Right ventricle myocardium superior (tissue), 1 donor: Measurements from ENCODE around the gene GTF2E1. TPM values are rescaled to one million over a fixed set of nuclear protein-coding genes. Genes with fewer than 3 reads are reported as not detected.
A peak's percentile ranks its signal among the peaks of the same experiment; 100 is the strongest.
"Not testable (repeated sequence)": the region's sequence is repeated elsewhere in the genome, so short reads cannot be mapped to it uniquely, and the experiment has no call there.

Source experiments
- ATAC-seq: fragments of 200-7000 bp; cut with Tn5 transposase; one replicate; pipeline ENCODE4 v1.9.1; 2020; ENCODE audit warnings: mild to moderate bottlenecking; ENCODE audit not compliant: poor library complexity
- DNase-seq: peaks from one replicate; pipeline ENCODE4 v3.0.0-alpha.2; 2020
- intact Hi-C: fragments of 100-400 bp; cut with DNase I; formaldehyde crosslinking; loops from one replicate; pipeline ENCODE4 v1.11.2; 2022
- long read RNA-seq: library from polyadenylated mRNA; unstranded; transcript quantifications from one replicate; pipeline ENCODE4 v2.0.0, GENCODE V29; 2021
- total RNA-seq: library from RNA; stranded (reverse); fragmentation: NEBNext Ultra II Directional; extraction: Animal tissue kit (Norgen Biotek cat#: 25700); gene quantifications from one replicate; pipeline ENCODE4 v1.2.1, GENCODE V29; 2021
- donor health status: DM: no; HTN: yes; CAD: no; lungs with severe emphysema.

The GTF2E1 gene
- 12.2 TPM for total RNA-seq
- long read RNA-seq, transcript GTF2E1-201 (5 exons, 3,012 nt) = major isoform, 11 of 14 reads
- long read RNA-seq, partial matches to known transcripts = 2 of 14 reads
- long read RNA-seq, other reads (novel, unspliced or antisense) = 1 of 14 reads

- ATAC-seq (peak; percentile 100), DNase-seq (peak; percentile 97)
- intact Hi-C loops = no loop called here
Measured at GRCh38 chr3:120742198-120742848, at the start of gene GTF2E1, which contains the start of gene RABL3. Gene GTF2E1 (plus strand): TSS chr3:120742744. CDS start chr3:120750553, 7,809 bp downstream. Gene RABL3 (minus strand): TSS chr3:120742516. CDS start chr3:120742507, 9 bp downstream.

- intact Hi-C loops = no loop called here
- DNase-seq (no peak), ATAC-seq (no peak)
Measured at GRCh38 chr3:120693439-120694171, 48.9 kb upstream of the GTF2E1 start.

- intact Hi-C loops = no loop called here
- DNase-seq (no peak), ATAC-seq (no peak)
Measured at GRCh38 chr3:120699333-120699732, 43.2 kb upstream of the GTF2E1 start.

GRCh38 chr3:120705884-120706582 lies 36.5 kb upstream of the GTF2E1 start:
- intact Hi-C loops = no loop called here
- ATAC-seq = no peak
- no peak for DNase-seq

GRCh38 chr3:120706950-120707349 lies 35.6 kb upstream of the GTF2E1 start:
- intact Hi-C loops = no loop called here
- ATAC-seq = no peak
- no peak for DNase-seq

- DNase-seq = no peak
- no peak for ATAC-seq
- intact Hi-C loops = no loop called here
Measured at GRCh38 chr3:120708408-120708807, 34.1 kb upstream of the GTF2E1 start.

GRCh38 chr3:120710369-120710768 lies 32.2 kb upstream of the GTF2E1 start:
- intact Hi-C loops = no loop called here
- ATAC-seq (no peak), DNase-seq (no peak)

GRCh38 chr3:120713262-120713661 lies 29.3 kb upstream of the GTF2E1 start:
- intact Hi-C loops = no loop called here
- ATAC-seq (no peak), DNase-seq (no peak)

GRCh38 chr3:120719167-120719834 lies 23.2 kb upstream of the GTF2E1 start:
- peak; percentile 65 for DNase-seq
- not testable (repeated sequence) for ATAC-seq

GRCh38 chr3:120726791-120727190 lies 15.8 kb upstream of the GTF2E1 start:
- intact Hi-C loops = no loop called here
- ATAC-seq (no peak), DNase-seq (no peak)

More at GRCh38 chr3:120719167-120719834, 23.2 kb upstream of the GTF2E1 start:
- intact Hi-C loops = not testable (repeated sequence)

- intact Hi-C loops = no loop called here
- ATAC-seq (no peak), DNase-seq (no peak)
Measured at GRCh38 chr3:120730576-120731542, 11.7 kb upstream of the GTF2E1 start.

GRCh38 chr3:120738006-120738405 lies 4.5 kb upstream of the GTF2E1 start:
- intact Hi-C loops, ATAC-seq, DNase-seq: not testable (repeated sequence)

- ATAC-seq (no peak), DNase-seq (no peak)
- intact Hi-C loops = no loop called here
Measured at GRCh38 chr3:120741320-120741719, 1.2 kb upstream of the GTF2E1 start.

- ATAC-seq (no peak), DNase-seq (no peak)
- intact Hi-C loops = no loop called here
Measured at GRCh38 chr3:120741837-120742197, 727 bp upstream of the GTF2E1 start.

- no peak for DNase-seq
- intact Hi-C loops = no loop called here
- ATAC-seq = peak; percentile 26
Measured at GRCh38 chr3:120742849-120743365, 363 bp downstream of the GTF2E1 start.

- intact Hi-C loops = no loop called here
- DNase-seq (no peak), ATAC-seq (no peak)
Measured at GRCh38 chr3:120743556-120744195, 1.1 kb downstream of the GTF2E1 start.

GRCh38 chr3:120745466-120745865 lies 2.9 kb downstream of the GTF2E1 start:
- ATAC-seq (no peak), DNase-seq (no peak)
- intact Hi-C loops = no loop called here
